H9 (cell line): Measurements from ENCODE around the gene CCDC149. TPM values are rescaled to one million over a fixed set of nuclear protein-coding genes. Genes with fewer than 3 reads are reported as not detected.

ENCODE experiments used
- DNase-seq: peaks from one replicate; pipeline ENCODE4 v3.0.0-alpha.2; 2017
- H2AFZ ChIP-seq: one replicate; pipeline ENCODE4 v1.6.1; 2013; ENCODE audit warnings: mild to moderate bottlenecking, low read length, control low read depth, moderate library complexity
- H2AK5ac ChIP-seq: 2 replicates; pipeline ENCODE4 v1.6.1; 2013; ENCODE audit warnings: low read length, control low read depth, mixed read lengths; ENCODE audit not compliant: insufficient read length
- H2BK120ac ChIP-seq: one replicate; pipeline ENCODE4 v1.6.1; 2013; ENCODE audit warnings: low read depth, mild to moderate bottlenecking, low read length, control low read depth, inconsistent platforms; ENCODE audit not compliant: poor library complexity, severe bottlenecking
- H2BK12ac ChIP-seq: 2 replicates; pipeline ENCODE4 v1.6.1; 2013; ENCODE audit warnings: low read length, control low read depth, mixed read lengths, low read depth; ENCODE audit not compliant: insufficient read length
- H2BK15ac ChIP-seq: 2 replicates; pipeline ENCODE4 v1.6.1; 2013; ENCODE audit warnings: low read depth, low read length, control low read depth
- H2BK20ac ChIP-seq: one replicate; pipeline ENCODE4 v1.6.1; 2013; ENCODE audit warnings: low read depth, mild to moderate bottlenecking, low read length, control low read depth, inconsistent platforms; ENCODE audit not compliant: poor library complexity, severe bottlenecking
- H2BK5ac ChIP-seq: 2 replicates; pipeline ENCODE4 v1.6.1; 2013; ENCODE audit warnings: low read length, control low read depth, mixed read lengths; ENCODE audit not compliant: insufficient read length
- H3K14ac ChIP-seq: 2 replicates; pipeline ENCODE4 v1.6.1; 2013; ENCODE audit warnings: low read length, control low read depth; ENCODE audit not compliant: insufficient read depth
- H3K18ac ChIP-seq: 2 replicates; pipeline ENCODE4 v1.6.1; 2013; ENCODE audit warnings: low read depth, mild to moderate bottlenecking, mixed read lengths, low read length, control low read depth; ENCODE audit not compliant: insufficient read length
- H3K23ac ChIP-seq: 2 replicates; pipeline ENCODE4 v1.6.1; 2013; ENCODE audit warnings: low read length, control low read depth, mixed read lengths, low read depth; ENCODE audit not compliant: insufficient read length
- H3K23me2 ChIP-seq: 2 replicates; pipeline ENCODE4 v1.6.1; 2013; ENCODE audit warnings: low read depth, mild to moderate bottlenecking, mixed read lengths, low read length, control low read depth; ENCODE audit not compliant: insufficient read length, poor library complexity, severe bottlenecking
- H3K27ac ChIP-seq: 2 replicates; pipeline ENCODE4 v1.5.1; 2013; ENCODE audit warnings: low read length, control low read depth, mixed read lengths, low read depth; ENCODE audit not compliant: insufficient read length
- H3K27me3 ChIP-seq: 2 replicates; pipeline ENCODE4 v1.6.1; 2013; ENCODE audit warnings: low read length, control low read depth, inconsistent platforms; ENCODE audit not compliant: insufficient read depth
- H3K4ac ChIP-seq: 2 replicates; pipeline ENCODE4 v1.6.1; 2013; ENCODE audit warnings: low read depth, mild to moderate bottlenecking, control low read depth, inconsistent platforms, low read length, moderate library complexity
- H3K4me1 ChIP-seq: 2 replicates; pipeline ENCODE4 v1.6.1; 2013; ENCODE audit warnings: low read length, control low read depth, inconsistent platforms; ENCODE audit not compliant: insufficient read depth
- H3K4me2 ChIP-seq: 2 replicates; pipeline ENCODE4 v1.6.1; 2013; ENCODE audit warnings: low read length, control low read depth, mixed read lengths; ENCODE audit not compliant: insufficient read length, insufficient read depth
- H3K56ac ChIP-seq: 2 replicates; pipeline ENCODE4 v1.6.1; 2013; ENCODE audit warnings: low read depth, mild to moderate bottlenecking, mixed read lengths, low read length, control low read depth; ENCODE audit not compliant: insufficient read length
- H3K79me1 ChIP-seq: 2 replicates; pipeline ENCODE4 v1.6.1; 2013; ENCODE audit warnings: low read depth, mild to moderate bottlenecking, moderate library complexity, low read length, control low read depth, inconsistent platforms; ENCODE audit not compliant: insufficient read depth, poor library complexity, severe bottlenecking
- H3K79me2 ChIP-seq: 2 replicates; pipeline ENCODE4 v1.6.1; 2013; ENCODE audit warnings: low read length, control low read depth, inconsistent platforms; ENCODE audit not compliant: insufficient read depth
- H3K9ac ChIP-seq: 2 replicates; pipeline ENCODE4 v1.6.1; 2013; ENCODE audit warnings: low read length, control low read depth, mixed read lengths; ENCODE audit not compliant: insufficient read length; ENCODE audit errors: extremely low read depth
- H3K9me3 ChIP-seq: one replicate; pipeline ENCODE4 v1.6.1; 2013; ENCODE audit warnings: low read depth, low read length, inconsistent platforms; ENCODE audit not compliant: control insufficient read depth
- H3T11ph ChIP-seq: one replicate; pipeline ENCODE4 v1.6.1; 2013; ENCODE audit warnings: mild to moderate bottlenecking, low read length, control low read depth, inconsistent platforms
- H4K20me1 ChIP-seq: one replicate; pipeline ENCODE4 v1.6.1; 2013; ENCODE audit not compliant: control insufficient read depth, insufficient read length, insufficient read depth
- H4K5ac ChIP-seq: 2 replicates; pipeline ENCODE4 v1.6.1; 2013; ENCODE audit warnings: low read depth, mild to moderate bottlenecking, mixed read lengths, low read length, control low read depth; ENCODE audit not compliant: insufficient read length
- H4K8ac ChIP-seq: replicated peaks from 2 replicates; pipeline ENCODE4 v1.6.1; 2013; ENCODE audit warnings: low read length, control low read depth, mixed read lengths, low read depth; ENCODE audit not compliant: insufficient read length
- H4K91ac ChIP-seq: 2 replicates; pipeline ENCODE4 v1.6.1; 2013; ENCODE audit warnings: low read depth, mild to moderate bottlenecking, moderate library complexity, mixed read lengths, low read length, control low read depth; ENCODE audit not compliant: insufficient read length
- H3K27ac Mint-ChIP-seq, 3 experiments: 2 replicates in 2 of 3; 3 replicates in 1 of 3; pipeline ENCODE4 v1.8.0; 2020 to 2021; ENCODE audit warnings: mixed read lengths in 3 of 3, mild to moderate bottlenecking in 1 of 3, moderate library complexity in 1 of 3
- H3K27me3 Mint-ChIP-seq: 2 replicates; pipeline ENCODE4 v1.8.0; 2021; ENCODE audit warnings: low read depth, mild to moderate bottlenecking, moderate library complexity, mixed read lengths
- H3K36me3 Mint-ChIP-seq, 3 experiments: 2 replicates in 2 of 3; 3 replicates in 1 of 3; pipeline ENCODE4 v1.8.0; 2020 to 2021; ENCODE audit warnings: low read depth in 3 of 3, mixed read lengths in 3 of 3; ENCODE audit not compliant: insufficient read depth in 1 of 3
- H3K4me1 Mint-ChIP-seq, 2 experiments: 2 replicates each; pipeline ENCODE4 v1.8.0; 2020; ENCODE audit warnings: mixed read lengths in 2 of 2
- H3K4me3 Mint-ChIP-seq, 2 experiments: 2 replicates in 1 of 2; 3 replicates in 1 of 2; pipeline ENCODE4 v1.8.0; 2020 to 2021; ENCODE audit warnings: mild to moderate bottlenecking in 2 of 2, mixed read lengths in 2 of 2, moderate library complexity in 1 of 2
- H3K9me3 Mint-ChIP-seq, 2 experiments: 2 replicates in 1 of 2; 3 replicates in 1 of 2; pipeline ENCODE4 v1.8.0; 2020; ENCODE audit warnings: mild to moderate bottlenecking in 2 of 2, mixed read lengths in 2 of 2, moderate library complexity in 1 of 2
- CTCF ChIP-seq: fragments of 200-600 bp; sonication (generic); conservative IDR thresholded peaks from 3 replicates; pipeline ENCODE4 v1.8.0; 2021; ENCODE audit warnings: antibody characterized with exemption, mild to moderate bottlenecking
- WGBS: extraction: QIAGEN DNeasy Blood & Tissue Kit; methylation state at CpG from one replicate; pipeline ENCODE4 v1.1.7; 2013; ENCODE audit warnings: missing lambda C conversion rate, low lambda C conversion rate, mixed read lengths; ENCODE audit not compliant: insufficient read length; ENCODE audit errors: extremely low coverage; 5-methylcytosine and 5-hydroxymethylcytosine counted together
- total RNA-seq: library from RNA; stranded (reverse); gene quantifications from 2 replicates; pipeline ENCODE4 v1.2.1, GENCODE V29; 2021

Gene CCDC149
- total RNA-seq, 1 experiment from 2014 or later: 4.5 TPM

- no peaks in the 10 kb centered on the region for H3K4me1 ChIP-seq
- Mint-ChIP-seq H3K4me3 (no peak overlapping the region), H3K27ac (no peak overlapping the region), H3K27me3 (no peaks in the 10 kb centered on the region), H3K4me1 (peaks cover 32 to 42% of the 10 kb centered on the region in 2 experiments), H3K36me3 (peaks cover 0 to 4% (median 0%) of the 10 kb centered on the region in 3 experiments; a peak in 1 of 7 replicates), H3K9me3 (peaks cover 0 to 3% of the 10 kb centered on the region in 2 experiments; a peak in 1 of 5 replicates)
- no peak overlapping the region for H3K27ac ChIP-seq
- H4K91ac ChIP-seq: no peak overlapping the region
- no peak overlapping the region for H2BK12ac ChIP-seq
- no peak overlapping the region for H3K14ac ChIP-seq
- WGBS: no CpG with 5 or more reads among the region's 8 CpGs
- H3K23ac ChIP-seq: no peak overlapping the region
- no peak overlapping the region for H4K8ac ChIP-seq
- no peaks in the 10 kb centered on the region for H3K79me2 ChIP-seq
- H3K56ac ChIP-seq: no peak overlapping the region
- H3K9ac ChIP-seq: no peak overlapping the region
- no peaks in the 10 kb centered on the region for H3K79me1 ChIP-seq
- no peak overlapping the region for H2BK120ac ChIP-seq
- H2BK5ac ChIP-seq: no peak overlapping the region
- no peak overlapping the region for H3K4ac ChIP-seq
- H3K23me2 ChIP-seq: no peaks in the 10 kb centered on the region
- H2AK5ac ChIP-seq: no peak overlapping the region
- no peak overlapping the region for H3T11ph ChIP-seq
- no peak overlapping the region for H2BK20ac ChIP-seq
- H2BK15ac ChIP-seq: no peak overlapping the region
- DNase-seq: no peak
- no peak overlapping the region for H2AFZ ChIP-seq
- no peaks in the 10 kb centered on the region for H4K20me1 ChIP-seq
- H3K18ac ChIP-seq: no peak overlapping the region
- H3K27me3 ChIP-seq: no peaks in the 10 kb centered on the region
- no peak overlapping the region for H3K4me2 ChIP-seq
- no peaks in the 10 kb centered on the region for H3K9me3 ChIP-seq
- no peak overlapping the region for H4K5ac ChIP-seq
- TF ChIP-seq CTCF: no peak
Observed at GRCh38 chr4:24885342-24885741, 27.5 kb downstream of the CCDC149 start.
